ENCODE data around the gene POLR1A. TPM values are rescaled to one million over a fixed set of nuclear protein-coding genes. Genes with fewer than 3 reads are reported as not detected.

The POLR1A gene
- total RNA-seq, 4 donors from 2014 or later = 11.9 to 16.9 (median 13.5) TPM

- no peak overlapping the region for H3K4me3 ChIP-seq (ENCODE audit: low read depth, poor library complexity, severe bottlenecking)
- 89 to 97% methylated on average over 16 of the region's 16 CpGs for WGBS, 2 donors
- intact Hi-C loops (cut with DNase I; ENCODE audit: low total_unique reads) = no loop called here
- DNase-seq (ENCODE audit: low spot score in 2 of 2) = no peak
- TF ChIP-seq POLR2A (IDR thresholded peaks at IDR 0.05) (no peak), CTCF (IDR thresholded peaks at IDR 0.05) (no peak)
Measured at GRCh38 chr2:86069783-86070339, 35.8 kb downstream of the POLR1A start.

- intact Hi-C loops (cut with DNase I; ENCODE audit: low total_unique reads) = no loop called here
- TF ChIP-seq CTCF (IDR thresholded peaks at IDR 0.05) (no peak), POLR2A (IDR thresholded peaks at IDR 0.05) (no peak)
- WGBS, 2 donors = 65 to 72% methylated on average over 8 of the region's 8 CpGs
- peak in 1 of 2 donors; percentile 68 for DNase-seq (ENCODE audit: low spot score in 2 of 2)
- H3K4me3 ChIP-seq (ENCODE audit: low read depth, poor library complexity, severe bottlenecking) = no peak overlapping the region
Measured at GRCh38 chr2:86069091-86069685, 36.5 kb downstream of the POLR1A start.

GRCh38 chr2:86068648-86069047 lies 37.0 kb downstream of the POLR1A start:
- TF ChIP-seq CTCF (IDR thresholded peaks at IDR 0.05) (no peak), POLR2A (IDR thresholded peaks at IDR 0.05) (no peak)
- DNase-seq (ENCODE audit: low spot score in 2 of 2) = peak in 1 of 2 donors; percentile 76
- intact Hi-C loops (cut with DNase I; ENCODE audit: low total_unique reads) = no loop called here
- 87 to 88% methylated on average over 5 of the region's 5 CpGs for WGBS, 2 donors
- H3K4me3 ChIP-seq (ENCODE audit: low read depth, poor library complexity, severe bottlenecking) = no peak overlapping the region

GRCh38 chr2:86068136-86068588 lies 37.5 kb downstream of the POLR1A start:
- TF ChIP-seq CTCF (IDR thresholded peaks at IDR 0.05) (no peak), POLR2A (IDR thresholded peaks at IDR 0.05) (no peak)
- intact Hi-C loops (cut with DNase I; ENCODE audit: low total_unique reads) = no loop called here
- WGBS, 2 donors = 59 to 68% methylated on average over 7 of the region's 7 CpGs
- DNase-seq (ENCODE audit: low spot score in 2 of 2) = peak in 1 of 2 donors; percentile 81
- H3K4me3 ChIP-seq (ENCODE audit: low read depth, poor library complexity, severe bottlenecking) = no peak overlapping the region

- TF ChIP-seq CTCF (IDR thresholded peaks at IDR 0.05) (no peak), POLR2A (IDR thresholded peaks at IDR 0.05) (no peak)
- DNase-seq (ENCODE audit: low spot score in 2 of 2) = no peak
- intact Hi-C loops (cut with DNase I; ENCODE audit: low total_unique reads) = no loop called here
Measured at GRCh38 chr2:86066915-86067314, 38.8 kb downstream of the POLR1A start.

More at GRCh38 chr2:86066915-86067314, 38.8 kb downstream of the POLR1A start:
- H3K4me3 ChIP-seq (ENCODE audit: low read depth, poor library complexity, severe bottlenecking) = no peak overlapping the region
